ENCODE measurements around the gene SP140. TPM values are rescaled to one million over a fixed set of nuclear protein-coding genes. Genes with fewer than 3 reads are reported as not detected.

The SP140 gene
- total and polyA plus RNA-seq, 2 of the 8 experiments (the other 6 are each of a cell fraction or from before 2014, with no cell fraction given): 0.23 to 1.3 TPM

DNA sequence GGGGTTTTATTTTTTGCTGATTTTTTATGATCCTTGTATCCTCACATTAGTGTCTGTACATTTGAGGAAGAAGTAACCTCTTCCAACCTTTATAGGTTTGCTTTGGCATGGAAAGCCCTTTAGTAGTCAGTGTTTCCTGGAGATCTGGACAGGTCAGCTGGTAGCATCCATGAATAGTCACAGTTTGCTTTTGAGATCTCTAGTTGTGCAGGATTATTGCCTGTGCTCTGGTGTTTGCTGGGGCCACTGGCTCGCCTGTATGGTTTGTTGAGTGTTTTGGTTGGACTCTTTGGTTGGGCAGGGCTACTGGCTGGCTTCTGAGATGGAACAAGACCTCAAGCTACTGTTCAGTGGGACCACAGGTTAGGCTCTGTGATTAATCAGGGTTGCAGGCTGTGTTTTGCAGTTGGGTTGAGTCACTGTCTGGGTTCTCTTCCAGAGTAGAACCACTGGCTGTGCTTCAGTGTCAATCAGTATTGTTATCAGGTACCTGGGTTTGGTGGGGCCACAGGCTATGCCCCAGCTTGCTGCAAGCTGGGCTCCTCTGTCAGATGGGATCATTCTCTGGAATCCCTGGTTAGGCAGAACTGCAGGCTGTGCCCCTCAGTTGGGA, 121.5 kb downstream of the SP140 start (continued):
- no peak for TF ChIP-seq CHD2 (IDR thresholded peaks at IDR 0.05; ENCODE audit: low read length)
